Lung (tissue), 12 donors: ENCODE measurements around the gene GLB1L3. TPM values are rescaled to one million over a fixed set of nuclear protein-coding genes. Genes with fewer than 3 reads are reported as not detected.
A peak's percentile ranks its signal among the peaks of the same experiment; 100 is the strongest.

Source experiments
- ATAC-seq: fragments of 200-7000 bp; cut with Tn5 transposase; one replicate; pipeline ENCODE4 v1.9.1; 2020; ENCODE audit warnings: moderate number of reproducible peaks; ENCODE audit not compliant: insufficient read depth, low FRiP score
- DNase-seq, 3 donors: peaks; one replicate each; pipeline ENCODE4 v3.0.0-alpha.2; 2013 to 2017
- H3K27ac ChIP-seq, 2 donors: one replicate each; pipeline ENCODE4 v1.5.1; 2013; ENCODE audit warnings: mild to moderate bottlenecking in 2 of 2, moderate library complexity in 2 of 2, control low read depth in 1 of 2, inconsistent platforms in 1 of 2, low read depth in 1 of 2, low read length in 1 of 2
- H3K27me3 ChIP-seq, 3 donors: one replicate each; pipeline ENCODE4 v1.5.1; 2013; ENCODE audit warnings: low read length in 2 of 3; ENCODE audit not compliant: control insufficient read depth in 3 of 3, insufficient read depth in 3 of 3
- H3K36me3 ChIP-seq, 4 donors: one replicate each; pipeline ENCODE4 v1.5.1; 2013; ENCODE audit warnings: low read length in 4 of 4, mild to moderate bottlenecking in 1 of 4, moderate library complexity in 1 of 4; ENCODE audit not compliant: control insufficient read depth in 4 of 4, insufficient read depth in 4 of 4
- H3K4me1 ChIP-seq, 5 donors: one replicate each; pipeline ENCODE4 v1.5.1; 2013; ENCODE audit warnings: low read length in 5 of 5, mild to moderate bottlenecking in 2 of 5, moderate library complexity in 1 of 5; ENCODE audit not compliant: control insufficient read depth in 5 of 5, insufficient read depth in 5 of 5
- H3K4me3 ChIP-seq: one replicate; pipeline ENCODE4 v1.5.1; 2013; ENCODE audit warnings: mild to moderate bottlenecking, control low read depth, moderate library complexity
- H3K9ac ChIP-seq, 2 donors: one replicate each; pipeline ENCODE4 v1.5.1; 2013; ENCODE audit warnings: low read length in 2 of 2, control low read depth in 1 of 2; ENCODE audit not compliant: insufficient read depth in 1 of 2
- H3K9me3 ChIP-seq, 4 donors: one replicate each; pipeline ENCODE4 v1.5.1; 2013; ENCODE audit warnings: low read length in 3 of 4, mild to moderate bottlenecking in 1 of 4, moderate library complexity in 1 of 4; ENCODE audit not compliant: control insufficient read depth in 4 of 4, insufficient read depth in 3 of 4
- WGBS, 2 donors: extraction: QIAGEN DNeasy Blood & Tissue Kit; methylation state at CpG; one replicate each; pipeline ENCODE4 v1.1.7; 2013; 5-methylcytosine and 5-hydroxymethylcytosine counted together
- polyA plus RNA-seq, 2 donors: library from polyadenylated mRNA; stranded (reverse); fragments of 200-250 nt; gene quantifications; one replicate each; pipeline ENCODE4 v1.2.1, GENCODE V29; 2013
- total RNA-seq, 2 donors: library from RNA; depleted of rRNA in 1 of 2; stranded (reverse); fragments of >200 nt in 1 of 2; gene quantifications; one replicate each; pipeline ENCODE4 v1.2.1, GENCODE V29; 2014 to 2021
- TF ChIP-seq, protein P1 (sequence below): IDR thresholded peaks from 2 replicates; pipeline ENCODE4 v1.5.1; 2012; ENCODE audit warnings: mild to moderate bottlenecking; ENCODE audit errors: control extremely low read depth, extremely low read depth
- donor health status: control.
- donor health status: control.
- donor health status: Bipolar disorder and iron deficiency.
- donor health status: healthy.
- donor health status: DM: yes; HTN: yes; CAD: no.

Gene GLB1L3
- total and polyA plus RNA-seq, 4 donors, result 0.06 to 0.29 (median 0.18) TPM; not detected in 1

DNA sequence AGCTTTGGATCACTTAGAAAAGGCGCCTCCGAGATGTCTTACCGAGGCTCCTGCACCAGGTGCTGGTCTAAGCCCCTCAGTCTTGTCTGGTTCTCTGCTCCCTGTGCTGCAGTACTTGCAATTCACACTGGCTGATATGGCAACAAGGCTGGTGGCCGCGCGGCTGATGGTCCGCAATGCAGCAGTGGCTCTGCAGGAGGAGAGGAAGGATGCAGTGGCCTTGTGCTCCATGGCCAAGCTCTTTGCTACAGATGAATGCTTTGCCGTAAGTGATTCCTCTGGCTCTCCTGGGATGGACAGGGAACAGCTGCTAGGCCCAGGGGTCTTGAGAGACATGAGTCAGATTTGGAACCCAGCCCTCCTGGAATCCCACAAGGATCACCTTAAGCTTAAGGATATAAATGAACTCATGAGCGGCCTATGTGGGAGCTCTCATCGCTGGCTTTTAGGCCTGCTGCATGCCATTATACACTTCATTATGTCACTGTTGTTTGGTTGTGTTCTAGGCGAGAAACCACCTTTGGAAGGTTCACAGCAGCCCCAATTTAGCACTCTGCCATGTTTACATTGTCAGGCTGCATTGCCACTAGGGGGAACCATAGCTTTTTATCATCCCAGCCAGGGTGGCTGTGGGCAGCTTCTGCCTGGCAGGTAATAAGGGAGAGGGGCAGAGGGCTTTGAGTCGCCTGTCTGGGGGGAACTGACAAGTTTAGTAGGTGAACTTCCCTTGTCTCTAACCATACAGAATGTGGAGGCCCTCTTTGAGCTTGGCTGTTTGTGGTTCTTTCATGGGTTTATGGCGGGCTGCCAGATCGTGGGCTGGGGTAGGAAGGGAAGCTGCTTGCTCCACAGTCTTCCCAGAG, 14.3 kb upstream of the GLB1L3 start:
- ATAC-seq, result no peak
- peaks cover 7 to 42% (median 25%) of the 10 kb centered on the region in 4 donors for H3K36me3 ChIP-seq
- TF ChIP-seq, protein P1, sequence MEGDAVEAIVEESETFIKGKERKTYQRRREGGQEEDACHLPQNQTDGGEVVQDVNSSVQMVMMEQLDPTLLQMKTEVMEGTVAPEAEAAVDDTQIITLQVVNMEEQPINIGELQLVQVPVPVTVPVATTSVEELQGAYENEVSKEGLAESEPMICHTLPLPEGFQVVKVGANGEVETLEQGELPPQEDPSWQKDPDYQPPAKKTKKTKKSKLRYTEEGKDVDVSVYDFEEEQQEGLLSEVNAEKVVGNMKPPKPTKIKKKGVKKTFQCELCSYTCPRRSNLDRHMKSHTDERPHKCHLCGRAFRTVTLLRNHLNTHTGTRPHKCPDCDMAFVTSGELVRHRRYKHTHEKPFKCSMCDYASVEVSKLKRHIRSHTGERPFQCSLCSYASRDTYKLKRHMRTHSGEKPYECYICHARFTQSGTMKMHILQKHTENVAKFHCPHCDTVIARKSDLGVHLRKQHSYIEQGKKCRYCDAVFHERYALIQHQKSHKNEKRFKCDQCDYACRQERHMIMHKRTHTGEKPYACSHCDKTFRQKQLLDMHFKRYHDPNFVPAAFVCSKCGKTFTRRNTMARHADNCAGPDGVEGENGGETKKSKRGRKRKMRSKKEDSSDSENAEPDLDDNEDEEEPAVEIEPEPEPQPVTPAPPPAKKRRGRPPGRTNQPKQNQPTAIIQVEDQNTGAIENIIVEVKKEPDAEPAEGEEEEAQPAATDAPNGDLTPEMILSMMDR, result no peak
- H3K9ac ChIP-seq, result no peak overlapping the region
- DNase-seq, result no peak
- H3K4me1 ChIP-seq, result peaks cover 0 to 1% (median 0%) of the 10 kb centered on the region in 5 donors
- H3K27me3 ChIP-seq, result no peaks in the 10 kb centered on the region
- WGBS, 2 donors, result 85 to 86% methylated on average over 14 of the region's 14 CpGs
- no peak overlapping the region for H3K4me3 ChIP-seq
- H3K9me3 ChIP-seq, result no peaks in the 10 kb centered on the region
- no peak overlapping the region for H3K27ac ChIP-seq

DNA sequence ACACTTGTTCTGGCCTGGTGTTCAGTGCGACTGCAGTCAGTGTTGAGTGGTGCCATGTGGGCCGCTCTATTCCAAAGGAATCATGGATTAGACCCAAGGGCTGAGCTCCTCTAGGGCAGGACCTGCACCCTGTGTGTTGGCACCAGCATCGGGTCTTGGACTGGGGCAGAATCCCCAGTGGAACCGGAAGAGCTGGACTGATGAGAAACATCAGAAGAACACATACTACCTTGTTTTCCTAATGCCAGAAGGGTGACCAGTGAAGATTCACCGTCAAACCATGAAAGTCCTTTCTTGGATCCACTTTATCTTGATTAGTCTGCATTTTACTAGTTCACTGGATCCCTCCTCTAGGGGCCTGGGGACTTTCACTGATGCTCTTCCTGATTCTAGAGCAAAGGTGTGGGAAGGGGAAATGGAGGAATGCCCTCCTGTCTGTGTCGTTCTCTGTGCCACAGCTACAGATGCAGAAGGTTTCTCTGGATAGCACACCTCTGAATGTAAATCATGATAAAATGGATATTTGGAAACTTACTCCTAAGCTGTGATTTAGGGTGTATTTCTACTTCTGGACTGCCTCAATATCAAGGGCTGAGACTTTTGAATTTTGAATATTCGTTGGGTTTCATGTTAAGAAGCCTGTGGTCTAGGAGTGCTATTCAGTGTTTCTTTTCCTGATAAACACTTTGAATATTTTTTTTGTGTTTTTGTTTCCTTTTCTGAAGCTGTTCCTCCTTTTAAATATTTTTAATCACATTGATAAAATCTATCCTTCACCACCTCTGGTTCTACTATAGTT, 11.0 kb upstream of the GLB1L3 start:
- Histone ChIP-seq H3K4me1 (peaks cover 0 to 1% (median 0%) of the 10 kb centered on the region in 5 donors), H3K36me3 (peaks cover 7 to 26% (median 14%) of the 10 kb centered on the region in 4 donors), H3K27ac (no peak overlapping the region), H3K4me3 (no peak overlapping the region), H3K27me3 (peaks cover 0 to 3% (median 0%) of the 10 kb centered on the region in 3 donors), H3K9ac (no peak overlapping the region), H3K9me3 (no peaks in the 10 kb centered on the region)
- ATAC-seq (no peak), DNase-seq (no peak)
- TF ChIP-seq, protein P1, result no peak
- 89 to 96% methylated on average over 7 of the region's 7 CpGs for whole genome bisulfite sequencing, 2 donors

DNA sequence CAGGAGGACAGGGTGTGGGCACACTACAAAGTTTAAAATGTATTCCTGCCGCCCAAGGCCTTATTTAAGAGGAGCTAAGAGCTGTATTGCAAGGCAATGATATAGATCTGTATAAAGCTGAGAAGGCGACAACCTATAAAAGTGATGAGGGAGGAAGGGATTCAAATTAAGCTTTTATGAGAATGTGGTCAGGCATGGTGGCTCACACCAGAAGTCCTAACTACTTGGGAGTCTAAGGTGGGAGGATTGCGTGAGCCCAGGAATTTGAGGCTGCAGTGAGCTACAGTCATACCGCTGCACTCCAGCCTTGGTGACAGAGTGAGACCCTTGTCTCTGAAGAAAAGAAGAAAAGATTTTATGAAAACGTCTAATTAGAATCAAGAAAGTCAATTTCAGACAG, 9.7 kb upstream of the GLB1L3 start:
- 70% methylated on average over 5 of the region's 5 CpGs for WGBS, 2 donors
- Histone ChIP-seq H3K9me3 (no peaks in the 10 kb centered on the region), H3K9ac (no peak overlapping the region), H3K4me3 (no peak overlapping the region), H3K36me3 (peaks cover 7 to 18% (median 11%) of the 10 kb centered on the region in 4 donors), H3K27me3 (peaks cover 3 to 14% (median 5%) of the 10 kb centered on the region in 3 donors), H3K27ac (peak overlapping the region in 1 of 2 donors; percentile 54), H3K4me1 (peaks cover 0 to 1% (median 0%) of the 10 kb centered on the region in 5 donors)
- TF ChIP-seq, protein P1, result no peak
- ATAC-seq (peak; percentile 6), DNase-seq (no peak)
